HepG2 (cell line): ENCODE measurements around the gene ZNF512B. TPM values are rescaled to one million over a fixed set of nuclear protein-coding genes. Genes with fewer than 3 reads are reported as not detected.

Source experiments
- GATAD2A ChIP-seq: IDR thresholded peaks from 2 replicates; pipeline ENCODE4 v1.6.1; 2016
- HNRNPK ChIP-seq: fragments of 200-400 bp; formaldehyde crosslinking; IDR thresholded peaks from 2 replicates; pipeline ENCODE4 v1.6.1; 2018; ENCODE audit warnings: low read length, low read depth, moderate library complexity, mild to moderate bottlenecking; ENCODE audit not compliant: poor library complexity, severe bottlenecking
- ISL2 ChIP-seq: sonication (generic); formaldehyde crosslinking; IDR thresholded peaks from 2 replicates; pipeline ENCODE4 v1.5.0; 2020; ENCODE audit warnings: missing genetic modification reagents
- JUNB ChIP-seq: sonication (generic); formaldehyde crosslinking; IDR thresholded peaks from 2 replicates; pipeline ENCODE4 v1.8.0; 2022; ENCODE audit warnings: missing genetic modification reagents, mild to moderate bottlenecking, borderline replicate concordance
- MBD4 ChIP-seq: IDR thresholded peaks from 2 replicates; pipeline ENCODE4 v1.6.1; 2012; ENCODE audit warnings: low read length, inconsistent platforms, borderline replicate concordance
- MIER2 ChIP-seq: IDR thresholded peaks from 2 replicates; pipeline ENCODE4 v1.6.1; 2016; ENCODE audit warnings: missing biosample characterization, missing genetic modification reagents
- NR2F2 ChIP-seq: IDR thresholded peaks from 2 replicates; pipeline ENCODE4 v1.6.1; 2012; ENCODE audit warnings: low read depth, inconsistent platforms, borderline replicate concordance
- POLR2A ChIP-seq, 2 experiments: IDR thresholded peaks; 2 replicates each; pipeline ENCODE4 v1.6.1; 2011; ENCODE audit warnings: low read depth in 2 of 2, low read length in 2 of 2, mild to moderate bottlenecking in 1 of 2, moderate library complexity in 1 of 2; ENCODE audit not compliant: insufficient read depth in 1 of 2
- SALL1 ChIP-seq: sonication (generic); formaldehyde crosslinking; IDR thresholded peaks from 2 replicates; pipeline ENCODE4 v1.8.0; 2022; ENCODE audit warnings: mild to moderate bottlenecking, missing genetic modification reagents
- ZIK1 ChIP-seq: sonication (generic); formaldehyde crosslinking; IDR thresholded peaks from 2 replicates; pipeline ENCODE4 v1.5.0; 2020; ENCODE audit warnings: mild to moderate bottlenecking, low read depth, missing genetic modification reagents, borderline replicate concordance
- ZNF121 ChIP-seq: sonication (generic); formaldehyde crosslinking; IDR thresholded peaks from 2 replicates; pipeline ENCODE4 v1.5.0; 2020; ENCODE audit warnings: mild to moderate bottlenecking, missing genetic modification reagents
- ZNF225 ChIP-seq: sonication (generic); formaldehyde crosslinking; IDR thresholded peaks from 2 replicates; pipeline ENCODE4 v1.4.0; 2020; ENCODE audit warnings: mild to moderate bottlenecking, missing genetic modification reagents
- ZNF317 ChIP-seq: sonication (generic); formaldehyde crosslinking; IDR thresholded peaks from 2 replicates; pipeline ENCODE4 v1.5.0; 2020; ENCODE audit warnings: mild to moderate bottlenecking, missing genetic modification reagents
- polyA plus RNA-seq, 8 experiments: library from polyadenylated mRNA; depleted of rRNA in 3 of 8; stranded (reverse) in 7 of 8; unstranded in 1 of 8; fragments of >200 nt; fragmentation: Illumina TruSeq in 4 of 8; extraction: Trizol in 4 of 8; gene quantifications; 2 replicates each; pipeline versions ENCODE4 v1.2.1 to v1.2.3, GENCODE V29; 2011 to 2016; ENCODE audit warnings: low read depth in 4 of 8, missing spikeins in 1 of 8, mixed read lengths in 1 of 8; ENCODE audit not compliant: insufficient read depth in 1 of 8
- total RNA-seq, 5 experiments: library from RNA; depleted of rRNA; stranded (reverse); fragments of >200 nt; fragmentation: Illumina TruSeq; extraction: Trizol; gene quantifications; 2 replicates each; pipeline ENCODE4 v1.2.3, GENCODE V29; 2016; ENCODE audit warnings: low read depth in 1 of 5
- TF ChIP-seq, protein P1 (sequence below): IDR thresholded peaks from 2 replicates; pipeline ENCODE4 v1.6.1; 2016; ENCODE audit warnings: missing compliant biosample characterization, missing genetic modification reagents, borderline replicate concordance
- TF ChIP-seq, protein P2 (sequence below): IDR thresholded peaks from 2 replicates; pipeline ENCODE4 v1.6.1; 2016; ENCODE audit warnings: control low read depth
- TF ChIP-seq, protein P3 (sequence below): sonication (generic); formaldehyde crosslinking; IDR thresholded peaks from 2 replicates; pipeline ENCODE4 v1.4.0; 2020; ENCODE audit warnings: missing genetic modification reagents, borderline replicate concordance
- TF ChIP-seq, protein P4 (sequence below): sonication (generic); formaldehyde crosslinking; IDR thresholded peaks from 2 replicates; pipeline ENCODE4 v1.4.0; 2020; ENCODE audit warnings: missing genetic modification reagents, borderline replicate concordance
- TF ChIP-seq, protein P5 (sequence below): sonication (generic); formaldehyde crosslinking; IDR thresholded peaks from 2 replicates; pipeline ENCODE4 v1.5.0; 2020; ENCODE audit warnings: mild to moderate bottlenecking, missing genetic modification reagents
- TF ChIP-seq, protein P6 (sequence below): sonication (generic); formaldehyde crosslinking; IDR thresholded peaks from 2 replicates; pipeline ENCODE4 v1.4.0; 2020; ENCODE audit warnings: missing genetic modification reagents

Gene ZNF512B
- total and polyA plus RNA-seq, 2 of the 13 experiments (the other 11 are each of a cell fraction or from before 2014, with no cell fraction given) = 11.5 to 30.6 TPM

DNA sequence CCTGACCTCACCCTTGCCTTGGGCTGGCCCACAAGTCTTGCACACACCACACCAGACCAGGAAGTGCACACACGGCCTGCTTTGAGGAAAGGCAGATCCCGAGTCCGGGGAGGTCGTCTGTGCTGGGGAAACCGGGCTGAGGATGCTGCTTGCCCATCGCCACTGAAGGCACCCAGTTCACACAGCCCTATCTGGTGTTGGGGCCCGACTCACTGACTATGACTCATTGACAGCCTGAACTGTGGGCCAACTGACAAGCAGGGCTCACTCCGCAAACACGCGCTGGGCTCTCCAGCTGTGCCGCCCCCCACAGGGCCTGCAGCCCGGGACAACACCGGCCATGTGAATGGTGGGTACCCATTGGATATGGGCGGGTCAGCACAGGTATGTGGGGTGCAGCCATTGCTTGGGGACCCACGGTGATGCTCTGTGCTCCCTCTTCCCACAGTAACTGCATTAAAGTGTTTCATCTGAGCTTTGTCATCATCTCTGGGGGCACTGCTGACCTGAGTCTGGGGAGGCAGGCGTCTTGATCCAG lies 8.1 kb upstream of the ZNF512B start (continued):
- TF ChIP-seq, protein P1, sequence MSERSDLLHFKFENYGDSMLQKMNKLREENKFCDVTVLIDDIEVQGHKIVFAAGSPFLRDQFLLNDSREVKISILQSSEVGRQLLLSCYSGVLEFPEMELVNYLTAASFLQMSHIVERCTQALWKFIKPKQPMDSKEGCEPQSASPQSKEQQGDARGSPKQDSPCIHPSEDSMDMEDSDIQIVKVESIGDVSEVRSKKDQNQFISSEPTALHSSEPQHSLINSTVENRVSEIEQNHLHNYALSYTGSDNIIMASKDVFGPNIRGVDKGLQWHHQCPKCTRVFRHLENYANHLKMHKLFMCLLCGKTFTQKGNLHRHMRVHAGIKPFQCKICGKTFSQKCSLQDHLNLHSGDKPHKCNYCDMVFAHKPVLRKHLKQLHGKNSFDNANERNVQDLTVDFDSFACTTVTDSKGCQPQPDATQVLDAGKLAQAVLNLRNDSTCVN = peak; percentile 61
- TF ChIP-seq ZNF225 (CRISPR knock-in tag) = no peak
- TF ChIP-seq SALL1 = peak; percentile 73
- peak; percentile 88 for TF ChIP-seq GATAD2A (CRISPR knock-in tag)
- TF ChIP-seq, protein P2, sequence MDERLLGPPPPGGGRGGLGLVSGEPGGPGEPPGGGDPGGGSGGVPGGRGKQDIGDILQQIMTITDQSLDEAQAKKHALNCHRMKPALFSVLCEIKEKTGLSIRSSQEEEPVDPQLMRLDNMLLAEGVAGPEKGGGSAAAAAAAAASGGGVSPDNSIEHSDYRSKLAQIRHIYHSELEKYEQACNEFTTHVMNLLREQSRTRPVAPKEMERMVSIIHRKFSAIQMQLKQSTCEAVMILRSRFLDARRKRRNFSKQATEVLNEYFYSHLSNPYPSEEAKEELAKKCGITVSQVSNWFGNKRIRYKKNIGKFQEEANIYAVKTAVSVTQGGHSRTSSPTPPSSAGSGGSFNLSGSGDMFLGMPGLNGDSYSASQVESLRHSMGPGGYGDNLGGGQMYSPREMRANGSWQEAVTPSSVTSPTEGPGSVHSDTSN (CRISPR knock-in tag) = no peak; the same call in 1 of the 2 replicates
- TF ChIP-seq ZNF121 (CRISPR knock-in tag) = peak; percentile 85
- no peak for TF ChIP-seq ISL2
- TF ChIP-seq, protein P3, sequence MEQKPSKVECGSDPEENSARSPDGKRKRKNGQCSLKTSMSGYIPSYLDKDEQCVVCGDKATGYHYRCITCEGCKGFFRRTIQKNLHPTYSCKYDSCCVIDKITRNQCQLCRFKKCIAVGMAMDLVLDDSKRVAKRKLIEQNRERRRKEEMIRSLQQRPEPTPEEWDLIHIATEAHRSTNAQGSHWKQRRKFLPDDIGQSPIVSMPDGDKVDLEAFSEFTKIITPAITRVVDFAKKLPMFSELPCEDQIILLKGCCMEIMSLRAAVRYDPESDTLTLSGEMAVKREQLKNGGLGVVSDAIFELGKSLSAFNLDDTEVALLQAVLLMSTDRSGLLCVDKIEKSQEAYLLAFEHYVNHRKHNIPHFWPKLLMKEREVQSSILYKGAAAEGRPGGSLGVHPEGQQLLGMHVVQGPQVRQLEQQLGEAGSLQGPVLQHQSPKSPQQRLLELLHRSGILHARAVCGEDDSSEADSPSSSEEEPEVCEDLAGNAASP = peak; percentile 72; the same call in 1 of the 2 replicates
- no peak for TF ChIP-seq MBD4
- TF ChIP-seq, protein P4, sequence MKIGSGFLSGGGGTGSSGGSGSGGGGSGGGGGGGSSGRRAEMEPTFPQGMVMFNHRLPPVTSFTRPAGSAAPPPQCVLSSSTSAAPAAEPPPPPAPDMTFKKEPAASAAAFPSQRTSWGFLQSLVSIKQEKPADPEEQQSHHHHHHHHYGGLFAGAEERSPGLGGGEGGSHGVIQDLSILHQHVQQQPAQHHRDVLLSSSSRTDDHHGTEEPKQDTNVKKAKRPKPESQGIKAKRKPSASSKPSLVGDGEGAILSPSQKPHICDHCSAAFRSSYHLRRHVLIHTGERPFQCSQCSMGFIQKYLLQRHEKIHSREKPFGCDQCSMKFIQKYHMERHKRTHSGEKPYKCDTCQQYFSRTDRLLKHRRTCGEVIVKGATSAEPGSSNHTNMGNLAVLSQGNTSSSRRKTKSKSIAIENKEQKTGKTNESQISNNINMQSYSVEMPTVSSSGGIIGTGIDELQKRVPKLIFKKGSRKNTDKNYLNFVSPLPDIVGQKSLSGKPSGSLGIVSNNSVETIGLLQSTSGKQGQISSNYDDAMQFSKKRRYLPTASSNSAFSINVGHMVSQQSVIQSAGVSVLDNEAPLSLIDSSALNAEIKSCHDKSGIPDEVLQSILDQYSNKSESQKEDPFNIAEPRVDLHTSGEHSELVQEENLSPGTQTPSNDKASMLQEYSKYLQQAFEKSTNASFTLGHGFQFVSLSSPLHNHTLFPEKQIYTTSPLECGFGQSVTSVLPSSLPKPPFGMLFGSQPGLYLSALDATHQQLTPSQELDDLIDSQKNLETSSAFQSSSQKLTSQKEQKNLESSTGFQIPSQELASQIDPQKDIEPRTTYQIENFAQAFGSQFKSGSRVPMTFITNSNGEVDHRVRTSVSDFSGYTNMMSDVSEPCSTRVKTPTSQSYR (CRISPR knock-in tag) = peak; percentile 71; the same call in 1 of the 2 replicates
- no peak for TF ChIP-seq NR2F2
- TF ChIP-seq, protein P5, sequence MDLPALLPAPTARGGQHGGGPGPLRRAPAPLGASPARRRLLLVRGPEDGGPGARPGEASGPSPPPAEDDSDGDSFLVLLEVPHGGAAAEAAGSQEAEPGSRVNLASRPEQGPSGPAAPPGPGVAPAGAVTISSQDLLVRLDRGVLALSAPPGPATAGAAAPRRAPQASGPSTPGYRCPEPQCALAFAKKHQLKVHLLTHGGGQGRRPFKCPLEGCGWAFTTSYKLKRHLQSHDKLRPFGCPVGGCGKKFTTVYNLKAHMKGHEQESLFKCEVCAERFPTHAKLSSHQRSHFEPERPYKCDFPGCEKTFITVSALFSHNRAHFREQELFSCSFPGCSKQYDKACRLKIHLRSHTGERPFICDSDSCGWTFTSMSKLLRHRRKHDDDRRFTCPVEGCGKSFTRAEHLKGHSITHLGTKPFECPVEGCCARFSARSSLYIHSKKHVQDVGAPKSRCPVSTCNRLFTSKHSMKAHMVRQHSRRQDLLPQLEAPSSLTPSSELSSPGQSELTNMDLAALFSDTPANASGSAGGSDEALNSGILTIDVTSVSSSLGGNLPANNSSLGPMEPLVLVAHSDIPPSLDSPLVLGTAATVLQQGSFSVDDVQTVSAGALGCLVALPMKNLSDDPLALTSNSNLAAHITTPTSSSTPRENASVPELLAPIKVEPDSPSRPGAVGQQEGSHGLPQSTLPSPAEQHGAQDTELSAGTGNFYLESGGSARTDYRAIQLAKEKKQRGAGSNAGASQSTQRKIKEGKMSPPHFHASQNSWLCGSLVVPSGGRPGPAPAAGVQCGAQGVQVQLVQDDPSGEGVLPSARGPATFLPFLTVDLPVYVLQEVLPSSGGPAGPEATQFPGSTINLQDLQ (CRISPR knock-in tag) = no peak
- TF ChIP-seq ZIK1 (CRISPR knock-in tag) = peak; percentile 77; the same call in 1 of the 2 replicates
- peak in 1 of 2 experiments; percentile 44; a peak in 1 of 4 replicates for TF ChIP-seq POLR2A (IDR thresholded peaks at IDR 0.05; ENCODE audit: insufficient read depth in 1 of 2, low read depth in 2 of 2, low read length in 2 of 2)
- TF ChIP-seq HNRNPK = no peak
- TF ChIP-seq, protein P6, sequence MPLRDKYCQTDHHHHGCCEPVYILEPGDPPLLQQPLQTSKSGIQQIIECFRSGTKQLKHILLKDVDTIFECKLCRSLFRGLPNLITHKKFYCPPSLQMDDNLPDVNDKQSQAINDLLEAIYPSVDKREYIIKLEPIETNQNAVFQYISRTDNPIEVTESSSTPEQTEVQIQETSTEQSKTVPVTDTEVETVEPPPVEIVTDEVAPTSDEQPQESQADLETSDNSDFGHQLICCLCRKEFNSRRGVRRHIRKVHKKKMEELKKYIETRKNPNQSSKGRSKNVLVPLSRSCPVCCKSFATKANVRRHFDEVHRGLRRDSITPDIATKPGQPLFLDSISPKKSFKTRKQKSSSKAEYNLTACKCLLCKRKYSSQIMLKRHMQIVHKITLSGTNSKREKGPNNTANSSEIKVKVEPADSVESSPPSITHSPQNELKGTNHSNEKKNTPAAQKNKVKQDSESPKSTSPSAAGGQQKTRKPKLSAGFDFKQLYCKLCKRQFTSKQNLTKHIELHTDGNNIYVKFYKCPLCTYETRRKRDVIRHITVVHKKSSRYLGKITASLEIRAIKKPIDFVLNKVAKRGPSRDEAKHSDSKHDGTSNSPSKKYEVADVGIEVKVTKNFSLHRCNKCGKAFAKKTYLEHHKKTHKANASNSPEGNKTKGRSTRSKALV = no peak
- peak; percentile 91 for TF ChIP-seq ZNF317 (CRISPR knock-in tag)
- 0 out of 2 replicates have a peak, but pooled peaks have one; percentile 29 for TF ChIP-seq MIER2 (CRISPR knock-in tag)
- peak; percentile 84 for TF ChIP-seq JUNB
